ENCODE measurements around the gene FCAR.
"Not testable (repeated sequence)": the region's sequence is repeated elsewhere in the genome, so short reads cannot be mapped to it uniquely, and the experiment has no call there.

Gene FCAR

GRCh38 chr19:54850930-54851329, 23.1 kb upstream of the FCAR start:
- Histone ChIP-seq H3K27me3 (ENCODE audit: control insufficient read depth, insufficient read depth, low read length) (no peaks in the 10 kb centered on the region), H3K9ac (no peak overlapping the region), H3K27ac (no peak overlapping the region), H3K36me3 (ENCODE audit: control insufficient read depth, insufficient read depth, low read length) (no peaks in the 10 kb centered on the region), H3K4me3 (ENCODE audit: low read depth, low read length) (no peak overlapping the region), H3K4me2 (ENCODE audit: low read length) (no peak overlapping the region), H3K79me2 (no peaks in the 10 kb centered on the region), H3K4me1 (no peaks in the 10 kb centered on the region), H2AFZ (no peak overlapping the region), H3K9me3 (ENCODE audit: control insufficient read depth, low read length) (no peaks in the 10 kb centered on the region)
- no peak for TF ChIP-seq CTCF (IDR thresholded peaks at IDR 0.05)

GRCh38 chr19:54851353-54851752, 22.7 kb upstream of the FCAR start:
- H3K27me3 ChIP-seq (ENCODE audit: control insufficient read depth, insufficient read depth, low read length): no peaks in the 10 kb centered on the region
- no peak for TF ChIP-seq CTCF (IDR thresholded peaks at IDR 0.05)

GRCh38 chr19:54855241-54855640, 18.8 kb upstream of the FCAR start:
- not testable (repeated sequence) for H2AFZ ChIP-seq; H3K79me2 ChIP-seq; H3K9ac ChIP-seq; H3K27ac ChIP-seq; H3K27me3 ChIP-seq (ENCODE audit: control insufficient read depth, insufficient read depth, low read length); H3K4me3 ChIP-seq (ENCODE audit: low read depth, low read length); H3K4me2 ChIP-seq (ENCODE audit: low read length); H3K36me3 ChIP-seq (ENCODE audit: control insufficient read depth, insufficient read depth, low read length); H3K9me3 ChIP-seq (ENCODE audit: control insufficient read depth, low read length); H3K4me1 ChIP-seq

More at GRCh38 chr19:54851353-54851752, 22.7 kb upstream of the FCAR start:
- H3K27ac ChIP-seq: no peak overlapping the region
- no peaks in the 10 kb centered on the region for H3K36me3 ChIP-seq (ENCODE audit: control insufficient read depth, insufficient read depth, low read length)
- H3K9me3 ChIP-seq (ENCODE audit: control insufficient read depth, low read length): no peaks in the 10 kb centered on the region
- H3K4me3 ChIP-seq (ENCODE audit: low read depth, low read length): no peak overlapping the region
- no peaks in the 10 kb centered on the region for H3K4me1 ChIP-seq
- H3K4me2 ChIP-seq (ENCODE audit: low read length): no peak overlapping the region
- no peak overlapping the region for H2AFZ ChIP-seq
- no peak overlapping the region for H3K9ac ChIP-seq
- H3K79me2 ChIP-seq: no peaks in the 10 kb centered on the region

GRCh38 chr19:54858476-54858875, 15.6 kb upstream of the FCAR start:
- not testable (repeated sequence) for H3K9me3 ChIP-seq (ENCODE audit: control insufficient read depth, low read length); H3K79me2 ChIP-seq; H3K27ac ChIP-seq; H3K36me3 ChIP-seq (ENCODE audit: control insufficient read depth, insufficient read depth, low read length); H3K4me3 ChIP-seq (ENCODE audit: low read depth, low read length); H3K4me2 ChIP-seq (ENCODE audit: low read length); H3K4me1 ChIP-seq; H2AFZ ChIP-seq; H3K9ac ChIP-seq; H3K27me3 ChIP-seq (ENCODE audit: control insufficient read depth, insufficient read depth, low read length)

GRCh38 chr19:54859421-54859820, 14.6 kb upstream of the FCAR start:
- H3K9ac ChIP-seq; H3K27me3 ChIP-seq (ENCODE audit: control insufficient read depth, insufficient read depth, low read length); H3K4me2 ChIP-seq (ENCODE audit: low read length); H3K4me3 ChIP-seq (ENCODE audit: low read depth, low read length); H3K79me2 ChIP-seq; H3K9me3 ChIP-seq (ENCODE audit: control insufficient read depth, low read length); H3K27ac ChIP-seq; H2AFZ ChIP-seq; H3K36me3 ChIP-seq (ENCODE audit: control insufficient read depth, insufficient read depth, low read length); H3K4me1 ChIP-seq: not testable (repeated sequence)

- H2AFZ ChIP-seq; H3K9ac ChIP-seq; H3K4me1 ChIP-seq; H3K36me3 ChIP-seq (ENCODE audit: control insufficient read depth, insufficient read depth, low read length); H3K79me2 ChIP-seq; H3K9me3 ChIP-seq (ENCODE audit: control insufficient read depth, low read length); H3K27ac ChIP-seq; H3K27me3 ChIP-seq (ENCODE audit: control insufficient read depth, insufficient read depth, low read length); H3K4me3 ChIP-seq (ENCODE audit: low read depth, low read length); H3K4me2 ChIP-seq (ENCODE audit: low read length): not testable (repeated sequence)
These were observed 10.6 kb upstream of the FCAR start for GRCh38 chr19:54863459-54863858.

- Histone ChIP-seq H3K4me2 (ENCODE audit: low read length) (no peak overlapping the region), H3K9me3 (ENCODE audit: control insufficient read depth, low read length) (no peaks in the 10 kb centered on the region), H2AFZ (no peak overlapping the region), H3K79me2 (no peaks in the 10 kb centered on the region), H3K36me3 (ENCODE audit: control insufficient read depth, insufficient read depth, low read length) (no peaks in the 10 kb centered on the region), H3K27ac (no peak overlapping the region), H3K4me3 (ENCODE audit: low read depth, low read length) (no peak overlapping the region), H3K27me3 (ENCODE audit: control insufficient read depth, insufficient read depth, low read length) (no peaks in the 10 kb centered on the region), H3K9ac (no peak overlapping the region), H3K4me1 (no peaks in the 10 kb centered on the region)
- no peak for TF ChIP-seq CTCF (IDR thresholded peaks at IDR 0.05)
These were observed 2.3 kb upstream of the FCAR start for GRCh38 chr19:54871696-54872095.
